Measurements from ENCODE around the gene TEKT1. TPM values are rescaled to one million over a fixed set of nuclear protein-coding genes. Genes with fewer than 3 reads are reported as not detected.

The TEKT1 gene
- total RNA-seq, 1 experiment from 2014 or later = not detected

DNA sequence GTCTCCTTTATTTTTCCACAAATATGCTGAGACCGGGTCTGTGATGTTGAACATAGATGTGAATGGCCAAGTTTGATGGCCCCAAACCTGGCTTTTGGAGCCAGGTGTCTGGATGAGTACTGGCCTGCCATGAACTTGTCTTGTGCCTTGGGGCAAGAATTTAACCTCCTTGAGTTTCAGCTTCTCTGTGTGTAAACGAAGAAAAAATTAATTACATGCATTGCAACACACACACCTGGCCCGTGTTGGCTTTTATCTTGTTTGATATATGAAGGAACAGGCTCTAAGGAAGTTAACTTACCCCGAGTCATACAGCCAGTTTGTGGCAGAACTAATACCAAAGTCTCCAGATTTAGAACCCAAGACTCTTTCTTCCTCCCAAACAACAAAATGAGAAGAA lies 42.4 kb downstream of the TEKT1 start:
- CTCF ChIA-PET = no interaction called here
- DNase-seq = no peak
- Mint-ChIP-seq H3K9me3 (ENCODE audit: low read depth, unreplicated experiment) (no peaks in the 10 kb centered on the region), H3K4me1 (ENCODE audit: low read depth, unreplicated experiment) (no peaks in the 10 kb centered on the region), H3K36me3 (ENCODE audit: insufficient read depth, unreplicated experiment) (no peaks in the 10 kb centered on the region), H3K27me3 (ENCODE audit: unreplicated experiment) (peaks cover 77% of the 10 kb centered on the region), H3K4me3 (ENCODE audit: low read depth, unreplicated experiment) (no peak overlapping the region), H3K27ac (ENCODE audit: unreplicated experiment) (no peak overlapping the region)
- TF ChIP-seq, protein P1, sequence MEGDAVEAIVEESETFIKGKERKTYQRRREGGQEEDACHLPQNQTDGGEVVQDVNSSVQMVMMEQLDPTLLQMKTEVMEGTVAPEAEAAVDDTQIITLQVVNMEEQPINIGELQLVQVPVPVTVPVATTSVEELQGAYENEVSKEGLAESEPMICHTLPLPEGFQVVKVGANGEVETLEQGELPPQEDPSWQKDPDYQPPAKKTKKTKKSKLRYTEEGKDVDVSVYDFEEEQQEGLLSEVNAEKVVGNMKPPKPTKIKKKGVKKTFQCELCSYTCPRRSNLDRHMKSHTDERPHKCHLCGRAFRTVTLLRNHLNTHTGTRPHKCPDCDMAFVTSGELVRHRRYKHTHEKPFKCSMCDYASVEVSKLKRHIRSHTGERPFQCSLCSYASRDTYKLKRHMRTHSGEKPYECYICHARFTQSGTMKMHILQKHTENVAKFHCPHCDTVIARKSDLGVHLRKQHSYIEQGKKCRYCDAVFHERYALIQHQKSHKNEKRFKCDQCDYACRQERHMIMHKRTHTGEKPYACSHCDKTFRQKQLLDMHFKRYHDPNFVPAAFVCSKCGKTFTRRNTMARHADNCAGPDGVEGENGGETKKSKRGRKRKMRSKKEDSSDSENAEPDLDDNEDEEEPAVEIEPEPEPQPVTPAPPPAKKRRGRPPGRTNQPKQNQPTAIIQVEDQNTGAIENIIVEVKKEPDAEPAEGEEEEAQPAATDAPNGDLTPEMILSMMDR (IDR thresholded peaks at IDR 0.05; ENCODE audit: unreplicated experiment) = no peak
- no TSS peak for BruUV-seq (replicated peaks)
- intact Hi-C loops (cut with micrococcal nuclease; ENCODE audit: unreplicated experiment) = no loop called here

DNA sequence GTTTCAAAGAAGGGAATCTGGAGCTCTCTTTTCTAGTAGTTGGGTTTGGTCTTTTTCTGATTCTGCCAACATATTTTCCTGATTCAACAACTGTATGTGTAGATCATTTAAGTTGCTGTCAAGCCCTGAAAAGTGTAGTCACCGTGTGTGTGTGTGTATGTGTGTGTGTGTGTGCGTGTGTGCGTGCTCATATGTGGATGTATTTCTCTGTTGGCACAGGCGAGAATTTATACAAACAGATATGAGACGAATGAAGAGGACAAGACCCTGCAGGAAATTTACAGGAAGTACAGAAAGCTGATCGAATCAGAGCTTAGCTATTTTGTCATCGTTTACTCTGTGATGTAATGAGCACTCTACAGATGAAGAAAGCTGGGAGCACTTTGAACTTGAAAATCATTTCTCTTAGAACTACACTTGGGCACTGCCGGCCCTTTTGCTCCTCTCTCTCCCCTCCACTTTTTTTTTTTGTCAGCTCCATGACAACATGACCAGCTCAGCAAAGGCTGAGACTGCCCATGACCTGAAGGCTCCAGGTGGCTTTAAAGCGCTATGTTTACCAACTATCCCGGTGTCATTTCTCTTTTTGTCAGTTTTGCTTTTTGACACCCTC lies 44.3 kb downstream of the TEKT1 start:
- Mint-ChIP-seq H3K27ac (ENCODE audit: unreplicated experiment) (no peak overlapping the region), H3K36me3 (ENCODE audit: insufficient read depth, unreplicated experiment) (no peaks in the 10 kb centered on the region), H3K4me1 (ENCODE audit: low read depth, unreplicated experiment) (no peaks in the 10 kb centered on the region), H3K27me3 (ENCODE audit: unreplicated experiment) (peaks cover 83% of the 10 kb centered on the region), H3K9me3 (ENCODE audit: low read depth, unreplicated experiment) (no peaks in the 10 kb centered on the region), H3K4me3 (ENCODE audit: low read depth, unreplicated experiment) (no peak overlapping the region)
- intact Hi-C loops (cut with micrococcal nuclease; ENCODE audit: unreplicated experiment) = no loop called here
- no peak for DNase-seq
- TF ChIP-seq, protein P1 (IDR thresholded peaks at IDR 0.05; ENCODE audit: unreplicated experiment) = no peak
- CTCF ChIA-PET = interaction anchor here (0.8 kb wide), 1 partner anchor 11 kb away, joined by 3 read pairs; no protein-coding TSS in a partner anchor
- no TSS peak for BruUV-seq (replicated peaks)

DNA sequence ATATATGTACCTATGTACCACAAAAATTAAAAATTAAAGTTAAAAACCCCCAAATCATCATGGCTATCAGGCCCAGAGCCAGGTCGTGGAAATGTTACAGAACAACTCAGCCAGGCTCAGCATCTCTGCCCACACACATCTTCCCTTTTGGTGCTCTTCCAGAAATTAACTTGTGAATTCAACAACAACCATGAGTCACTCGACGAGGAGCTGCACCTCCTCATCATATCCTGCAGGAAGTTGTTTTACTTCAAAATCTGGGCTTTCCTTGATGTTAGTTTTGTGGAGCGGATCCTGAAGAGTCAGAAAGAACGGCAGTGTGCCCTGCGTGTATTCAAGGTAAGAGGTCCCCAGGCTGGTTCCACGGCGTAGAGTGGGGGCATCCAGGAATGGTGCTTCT lies 44.9 kb downstream of the TEKT1 start:
- CTCF ChIA-PET = no interaction called here
- no TSS peak for BruUV-seq (replicated peaks)
- H3K36me3 Mint-ChIP-seq (ENCODE audit: insufficient read depth, unreplicated experiment) = no peaks in the 10 kb centered on the region
- no peaks in the 10 kb centered on the region for H3K9me3 Mint-ChIP-seq (ENCODE audit: low read depth, unreplicated experiment)
- H3K27me3 Mint-ChIP-seq (ENCODE audit: unreplicated experiment) = peaks cover 83% of the 10 kb centered on the region
- H3K27ac Mint-ChIP-seq (ENCODE audit: unreplicated experiment) = no peak overlapping the region
- intact Hi-C loops (cut with micrococcal nuclease; ENCODE audit: unreplicated experiment) = no loop called here
- H3K4me3 Mint-ChIP-seq (ENCODE audit: low read depth, unreplicated experiment) = no peak overlapping the region
- TF ChIP-seq, protein P1 (IDR thresholded peaks at IDR 0.05; ENCODE audit: unreplicated experiment) = no peak
- DNase-seq = no peak
- H3K4me1 Mint-ChIP-seq (ENCODE audit: low read depth, unreplicated experiment) = no peaks in the 10 kb centered on the region

DNA sequence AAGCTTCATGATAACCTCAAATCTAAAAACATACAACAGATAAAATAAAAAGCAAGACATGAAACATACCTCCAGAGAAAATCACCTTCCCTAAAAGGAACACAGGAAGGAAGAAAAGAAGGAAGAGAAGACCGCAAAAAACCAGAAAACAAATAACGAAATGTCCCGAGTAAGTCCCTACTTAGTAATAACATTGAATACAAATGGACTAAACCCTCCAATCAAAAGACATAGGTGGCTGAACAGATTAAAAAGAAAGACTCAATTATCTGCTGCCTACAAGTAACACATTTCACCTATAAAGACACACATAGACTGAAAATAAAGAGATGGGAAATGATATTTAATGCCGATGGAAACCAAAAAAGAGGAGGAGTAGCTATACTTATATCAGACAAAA lies 49.3 kb downstream of the TEKT1 start:
- Mint-ChIP-seq H3K27ac (ENCODE audit: unreplicated experiment) (no peak overlapping the region), H3K9me3 (ENCODE audit: low read depth, unreplicated experiment) (no peaks in the 10 kb centered on the region), H3K4me1 (ENCODE audit: low read depth, unreplicated experiment) (no peaks in the 10 kb centered on the region), H3K4me3 (ENCODE audit: low read depth, unreplicated experiment) (no peak overlapping the region), H3K36me3 (ENCODE audit: insufficient read depth, unreplicated experiment) (no peaks in the 10 kb centered on the region), H3K27me3 (ENCODE audit: unreplicated experiment) (peaks cover 85% of the 10 kb centered on the region)
- intact Hi-C loops (cut with micrococcal nuclease; ENCODE audit: unreplicated experiment) = no loop called here
- CTCF ChIA-PET = no interaction called here
- TF ChIP-seq, protein P1 (IDR thresholded peaks at IDR 0.05; ENCODE audit: unreplicated experiment) = no peak
- DNase-seq = no peak
- no TSS peak for BruUV-seq (replicated peaks)
